ENCODE data around the gene FAM184B. TPM values are rescaled to one million over a fixed set of nuclear protein-coding genes. Genes with fewer than 3 reads are reported as not detected.

Gene FAM184B
- total RNA-seq, 1 experiment from 2014 or later, result 0.47 TPM

GRCh38 chr4:17705107-17705506 lies 76.3 kb downstream of the FAM184B start:
- no TSS peak for BruUV-seq (replicated peaks)
- no peak overlapping the region for H3K27ac ChIP-seq (ENCODE audit: low read length)
- no peaks in the 10 kb centered on the region for H3K36me3 ChIP-seq (ENCODE audit: low read depth, low read length)
- H3F3A ChIP-seq (ENCODE audit: low read length, unreplicated experiment), result no peaks in the 10 kb centered on the region
- H3K4me3 ChIP-seq (ENCODE audit: low read length), result no peak overlapping the region
- ChIA-PET POLR2A (ENCODE audit: unreplicated experiment) (no interaction called here), CTCF (no interaction called here)
- no peak overlapping the region for H3K4me2 ChIP-seq (ENCODE audit: low read length)
- intact Hi-C loops (cut with micrococcal nuclease), result no loop called here
- ATAC-seq, result peak; percentile 78
- H3K4me1 ChIP-seq (ENCODE audit: insufficient read depth, low read length), result peaks cover 5% of the 10 kb centered on the region; the same call in 1 of the 2 replicates
- no peaks in the 10 kb centered on the region for H4K20me1 ChIP-seq (ENCODE audit: low read length)
- TF ChIP-seq CTCF (conservative IDR thresholded peaks at IDR 0.05; ENCODE audit: low read depth, low read length) (no peak), EZH2 (IDR thresholded peaks at IDR 0.05; ENCODE audit: low read length, unreplicated experiment) (no peak), EZH2phosphoT487 (IDR thresholded peaks at IDR 0.05; ENCODE audit: borderline replicate concordance, low read length) (no peak)
- H3K9ac ChIP-seq (ENCODE audit: low read length), result no peak overlapping the region
- H2AFZ ChIP-seq (ENCODE audit: low read length), result no peak overlapping the region
- H3K27me3 ChIP-seq (ENCODE audit: low read length), result no peaks in the 10 kb centered on the region
- DNase-seq, result no peak
- H3K9me3 ChIP-seq (ENCODE audit: low read length), result no peaks in the 10 kb centered on the region
- H3K9me2 ChIP-seq (replicated peaks; ENCODE audit: low read length), result no peaks in the 10 kb centered on the region
- no peaks in the 10 kb centered on the region for H3K79me2 ChIP-seq (ENCODE audit: low read length)

- H3K9me3 ChIP-seq (ENCODE audit: low read length), result no peaks in the 10 kb centered on the region
- H3K4me1 ChIP-seq (ENCODE audit: insufficient read depth, low read length), result peaks cover 5% of the 10 kb centered on the region; the same call in 1 of the 2 replicates
- H3K27ac ChIP-seq (ENCODE audit: low read length), result no peak overlapping the region
- H3K4me2 ChIP-seq (ENCODE audit: low read length), result no peak overlapping the region
- ATAC-seq (no peak), DNase-seq (no peak)
- no peaks in the 10 kb centered on the region for H3K27me3 ChIP-seq (ENCODE audit: low read length)
- no peaks in the 10 kb centered on the region for H3F3A ChIP-seq (ENCODE audit: low read length, unreplicated experiment)
- no peak for TF ChIP-seq CTCF (conservative IDR thresholded peaks at IDR 0.05; ENCODE audit: low read depth, low read length)
- no peak for TF ChIP-seq EZH2phosphoT487 (IDR thresholded peaks at IDR 0.05; ENCODE audit: borderline replicate concordance, low read length)
- no peak for TF ChIP-seq EZH2 (IDR thresholded peaks at IDR 0.05; ENCODE audit: low read length, unreplicated experiment)
- no TSS peak for BruUV-seq (replicated peaks)
- intact Hi-C loops (cut with micrococcal nuclease), result no loop called here
- H4K20me1 ChIP-seq (ENCODE audit: low read length), result no peaks in the 10 kb centered on the region
- ChIA-PET POLR2A (ENCODE audit: unreplicated experiment) (interaction anchor here (0.6 kb wide), 1 partner anchor 10 kb away, joined by 7 read pairs; no protein-coding TSS in a partner anchor), CTCF (no interaction called here)
- H3K79me2 ChIP-seq (ENCODE audit: low read length), result no peaks in the 10 kb centered on the region
- no peak overlapping the region for H3K9ac ChIP-seq (ENCODE audit: low read length)
- no peak overlapping the region for H2AFZ ChIP-seq (ENCODE audit: low read length)
- H3K9me2 ChIP-seq (replicated peaks; ENCODE audit: low read length), result no peaks in the 10 kb centered on the region
- no peaks in the 10 kb centered on the region for H3K36me3 ChIP-seq (ENCODE audit: low read depth, low read length)
- H3K4me3 ChIP-seq (ENCODE audit: low read length), result no peak overlapping the region
Observed at GRCh38 chr4:17704020-17704650, 77.3 kb downstream of the FAM184B start.

GRCh38 chr4:17702641-17703040 lies 78.8 kb downstream of the FAM184B start:
- intact Hi-C loops (cut with micrococcal nuclease), result no loop called here
- no peak overlapping the region for H3K4me3 ChIP-seq (ENCODE audit: low read length)
- H3K9ac ChIP-seq (ENCODE audit: low read length), result no peak overlapping the region
- ChIA-PET CTCF (no interaction called here), POLR2A (ENCODE audit: unreplicated experiment) (no interaction called here)
- no peaks in the 10 kb centered on the region for H3K36me3 ChIP-seq (ENCODE audit: low read depth, low read length)
- no peak overlapping the region for H3K27ac ChIP-seq (ENCODE audit: low read length)
- no peak for TF ChIP-seq EZH2 (IDR thresholded peaks at IDR 0.05; ENCODE audit: low read length, unreplicated experiment)
- no peak for TF ChIP-seq EZH2phosphoT487 (IDR thresholded peaks at IDR 0.05; ENCODE audit: borderline replicate concordance, low read length)
- TF ChIP-seq CTCF (conservative IDR thresholded peaks at IDR 0.05; ENCODE audit: low read depth, low read length), result no peak
- no peaks in the 10 kb centered on the region for H4K20me1 ChIP-seq (ENCODE audit: low read length)
- H3K4me1 ChIP-seq (ENCODE audit: insufficient read depth, low read length), result peaks cover 2% of the 10 kb centered on the region; the same call in 1 of the 2 replicates
- no peaks in the 10 kb centered on the region for H3K9me3 ChIP-seq (ENCODE audit: low read length)
- H3K4me2 ChIP-seq (ENCODE audit: low read length), result no peak overlapping the region
- H3F3A ChIP-seq (ENCODE audit: low read length, unreplicated experiment), result no peaks in the 10 kb centered on the region
- H2AFZ ChIP-seq (ENCODE audit: low read length), result no peak overlapping the region
- H3K27me3 ChIP-seq (ENCODE audit: low read length), result no peaks in the 10 kb centered on the region
- no peaks in the 10 kb centered on the region for H3K79me2 ChIP-seq (ENCODE audit: low read length)
- ATAC-seq (no peak), DNase-seq (no peak)
- H3K9me2 ChIP-seq (replicated peaks; ENCODE audit: low read length), result no peaks in the 10 kb centered on the region
- BruUV-seq (replicated peaks), result no TSS peak
